GM12865 (cell line): ENCODE measurements around the gene OR8B3.

Source experiments
- DNase-seq: peaks from one replicate; pipeline ENCODE4 v3.0.0; 2010; ENCODE audit warnings: low read depth
- H3K4me3 ChIP-seq: 2 replicates; pipeline ENCODE4 v1.5.1; 2011; ENCODE audit warnings: mild to moderate bottlenecking, low read depth, low read length, control low read depth
- CTCF ChIP-seq: IDR thresholded peaks from 2 replicates; pipeline ENCODE4 v1.5.1; 2011; ENCODE audit warnings: low read length, control low read depth, low read depth, inconsistent platforms; ENCODE audit not compliant: insufficient read depth; ENCODE audit errors: missing control alignments

Gene OR8B3, protein sequence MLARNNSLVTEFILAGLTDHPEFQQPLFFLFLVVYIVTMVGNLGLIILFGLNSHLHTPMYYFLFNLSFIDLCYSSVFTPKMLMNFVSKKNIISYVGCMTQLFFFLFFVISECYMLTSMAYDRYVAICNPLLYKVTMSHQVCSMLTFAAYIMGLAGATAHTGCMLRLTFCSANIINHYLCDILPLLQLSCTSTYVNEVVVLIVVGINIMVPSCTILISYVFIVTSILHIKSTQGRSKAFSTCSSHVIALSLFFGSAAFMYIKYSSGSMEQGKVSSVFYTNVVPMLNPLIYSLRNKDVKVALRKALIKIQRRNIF

GRCh38 chr11:124398924-124399323 lies at the start of gene OR8B3:
TSS of gene OR8B3 (minus strand) at chr11:124399024. CDS start at chr11:124397351, 1,673 bp downstream.
- DNase-seq = no peak
- H3K4me3 ChIP-seq = no peak within 1 kb of the TSS
- no peak for TF ChIP-seq CTCF

- no peak for DNase-seq
- H3K4me3 ChIP-seq = no peak overlapping the region
- TF ChIP-seq CTCF = no peak
Observed at GRCh38 chr11:124446916-124447315, 48.1 kb upstream of the OR8B3 start.

GRCh38 chr11:124445646-124446150 lies 46.9 kb upstream of the OR8B3 start, which contains the start of gene OR8B8:
TSS of gene OR8B8 (minus strand) at chr11:124445696. CDS start at chr11:124441085, 4,611 bp downstream.
- TF ChIP-seq CTCF = no peak
- H3K4me3 ChIP-seq = no peak within 1 kb of the TSS
- no peak for DNase-seq

DNA sequence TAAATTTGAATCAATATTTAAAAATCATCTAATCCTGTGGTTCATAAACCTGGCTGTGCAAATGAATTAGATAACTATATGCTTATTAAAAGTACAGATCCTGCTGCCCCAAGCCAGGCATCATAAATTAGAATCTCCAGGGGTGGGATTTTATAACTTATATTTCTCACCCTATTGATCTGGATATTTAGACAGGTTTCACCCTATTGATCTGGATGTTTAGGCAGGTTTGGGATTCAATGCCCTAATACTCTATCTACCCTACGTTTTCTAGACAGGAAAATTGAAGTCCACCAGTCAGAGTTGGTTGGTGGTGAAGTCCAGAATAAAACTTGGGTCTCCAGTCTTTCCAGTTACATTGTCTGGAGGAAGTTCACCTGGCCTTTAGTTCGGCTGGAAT lies 44.0 kb upstream of the OR8B3 start:
- no peak overlapping the region for H3K4me3 ChIP-seq
- no peak for TF ChIP-seq CTCF
- no peak for DNase-seq

DNA sequence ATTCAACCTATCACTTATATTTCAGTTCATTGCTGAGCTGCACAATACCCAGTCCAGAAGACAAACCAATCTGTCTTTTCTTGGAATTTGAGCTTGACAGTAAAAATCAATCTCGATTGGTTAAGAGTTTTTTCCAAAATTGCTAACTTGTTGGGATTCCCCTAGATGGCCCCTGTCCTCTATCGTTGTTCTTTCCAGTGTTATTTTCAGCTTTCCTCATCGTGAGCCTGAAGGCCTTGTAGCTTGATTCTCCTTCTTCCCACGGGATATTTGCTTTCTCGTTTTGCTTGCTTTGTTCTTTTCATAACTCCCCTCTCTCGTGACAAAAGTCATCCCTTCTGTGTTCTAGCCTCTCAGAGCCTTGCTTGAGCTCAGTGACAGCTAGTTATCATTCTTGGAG lies 43.6 kb upstream of the OR8B3 start:
- TF ChIP-seq CTCF = no peak
- DNase-seq = no peak
- no peak overlapping the region for H3K4me3 ChIP-seq

- no peak overlapping the region for H3K4me3 ChIP-seq
- DNase-seq = no peak
- TF ChIP-seq CTCF = no peak
Observed at GRCh38 chr11:124441519-124441918, 42.7 kb upstream of the OR8B3 start.

DNA sequence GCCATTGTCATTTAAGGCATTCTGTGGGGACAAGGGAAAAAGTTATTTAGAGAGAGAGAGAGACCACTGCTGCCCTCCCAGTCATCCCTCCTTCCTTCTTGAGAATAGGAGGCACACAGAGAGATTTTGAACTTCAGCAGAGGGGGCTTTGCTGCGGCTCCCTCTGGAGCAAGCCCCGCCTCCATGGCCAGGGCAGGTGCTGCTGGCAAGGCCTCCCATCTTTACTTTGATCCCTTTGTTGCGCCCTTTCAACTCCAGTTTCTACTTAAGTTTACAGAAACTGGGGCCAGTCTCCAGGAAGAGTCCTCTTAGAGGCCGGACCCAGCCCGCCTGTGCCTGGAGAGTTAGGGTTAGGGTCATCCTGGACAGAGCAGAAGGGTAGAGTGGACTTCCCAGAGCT lies 42.3 kb upstream of the OR8B3 start:
- H3K4me3 ChIP-seq = no peak overlapping the region
- no peak for TF ChIP-seq CTCF
- DNase-seq = no peak
